SW480 (cell line): ENCODE measurements around the gene SULT1B1.

Experiments used
- DNase-seq: peaks from one replicate; pipeline ENCODE4 v3.0.0-alpha.2; 2016; ENCODE audit warnings: low spot score

SULT1B1 gene

GRCh38 chr4:69697536-69698242, 62.7 kb downstream of the SULT1B1 start:
- DNase-seq = no peak

GRCh38 chr4:69689599-69689998, 70.8 kb downstream of the SULT1B1 start:
- peak; percentile 27 for DNase-seq

GRCh38 chr4:69684804-69685203, 75.6 kb downstream of the SULT1B1 start:
- no peak for DNase-seq
